ENCODE measurements around the gene APOL1.
"Not testable (repeated sequence)": the region's sequence is repeated elsewhere in the genome, so short reads cannot be mapped to it uniquely, and the experiment has no call there.

Gene APOL1

GRCh38 chr22:36252754-36253522, at the start of gene APOL1:
Gene APOL1 (plus strand): TSS chr22:36253133. CDS start chr22:36254956, 1,823 bp downstream.
- no peak for DNase-seq (ENCODE audit: low read depth)

GRCh38 chr22:36203441-36203840, 49.5 kb upstream of the APOL1 start:
- DNase-seq (ENCODE audit: low read depth) = not testable (repeated sequence)

DNA sequence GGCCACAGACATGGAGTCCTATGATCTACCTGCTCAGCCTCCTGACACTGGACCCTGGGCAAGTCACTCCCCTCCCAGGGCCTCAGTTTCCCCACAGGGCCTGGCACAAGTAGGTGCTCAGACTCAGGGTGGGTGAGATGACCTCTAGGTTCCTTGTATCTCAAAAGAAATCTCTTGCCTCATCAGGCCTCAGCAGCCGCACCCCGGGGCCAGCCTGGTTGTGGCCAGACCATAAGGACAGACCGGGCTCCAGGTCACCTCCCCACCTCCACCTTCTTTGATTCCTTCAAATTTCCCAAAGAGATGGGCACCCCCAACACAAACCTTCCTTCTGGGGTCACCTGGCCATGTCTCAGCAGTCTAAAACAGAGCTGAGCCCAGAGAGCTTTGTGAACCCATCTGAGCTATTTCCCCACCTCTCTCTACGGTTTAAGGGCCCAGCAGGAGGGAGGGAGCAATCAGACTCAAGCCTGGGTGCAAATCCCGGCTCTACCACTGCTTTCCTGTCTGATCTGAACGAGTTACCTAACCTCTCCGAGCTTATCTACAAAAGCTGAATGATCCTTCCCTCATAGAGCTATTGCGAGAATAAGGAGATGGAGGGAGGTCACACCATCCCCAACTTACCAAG, 48.8 kb upstream of the APOL1 start:
- DNase-seq (ENCODE audit: low read depth) = no peak

DNA sequence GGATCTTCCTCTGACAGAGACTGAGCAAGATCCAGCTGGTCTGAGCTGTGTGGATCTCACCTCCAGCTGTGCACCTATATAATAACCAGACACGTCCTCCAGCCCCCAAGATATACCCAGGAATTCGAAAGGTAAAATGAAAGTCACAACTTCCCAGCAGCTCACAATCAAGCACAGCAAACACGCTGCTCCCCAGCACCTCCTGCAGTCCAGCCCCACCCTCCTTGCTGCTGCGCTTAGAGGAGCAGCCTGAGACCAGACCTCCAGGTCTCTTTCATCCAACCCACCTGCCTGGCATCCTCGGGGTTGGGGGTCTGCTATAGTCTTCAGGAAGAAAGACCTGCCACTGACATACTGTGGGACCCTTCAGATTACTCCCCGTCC, 48.3 kb upstream of the APOL1 start:
- DNase-seq (ENCODE audit: low read depth) = no peak

DNA sequence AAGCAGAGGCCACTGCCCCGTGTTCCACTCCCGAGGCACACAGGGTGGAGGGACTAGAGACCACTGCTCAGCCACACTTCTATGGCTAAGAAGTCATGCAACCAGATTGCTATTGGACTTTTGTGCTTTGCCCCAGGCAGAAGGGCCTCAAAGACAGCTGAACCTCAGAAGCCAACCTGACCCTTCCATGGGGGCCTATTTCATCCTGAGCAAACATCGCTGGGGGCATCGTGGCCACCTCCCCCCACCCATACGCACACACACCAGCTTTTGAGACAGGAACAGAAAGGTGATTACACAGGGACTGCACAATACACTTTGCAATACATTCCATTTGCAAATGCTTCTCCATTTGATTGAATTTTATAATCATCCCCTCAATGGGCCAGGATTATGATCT, 47.4 kb upstream of the APOL1 start:
- DNase-seq (ENCODE audit: low read depth) = not testable (repeated sequence)

GRCh38 chr22:36206255-36206654, 46.7 kb upstream of the APOL1 start:
- no peak for DNase-seq (ENCODE audit: low read depth)

GRCh38 chr22:36208162-36208765, 44.7 kb upstream of the APOL1 start:
- no peak for DNase-seq (ENCODE audit: low read depth)

- DNase-seq (ENCODE audit: low read depth) = no peak
Observed at GRCh38 chr22:36208914-36209313, 44.0 kb upstream of the APOL1 start.

DNA sequence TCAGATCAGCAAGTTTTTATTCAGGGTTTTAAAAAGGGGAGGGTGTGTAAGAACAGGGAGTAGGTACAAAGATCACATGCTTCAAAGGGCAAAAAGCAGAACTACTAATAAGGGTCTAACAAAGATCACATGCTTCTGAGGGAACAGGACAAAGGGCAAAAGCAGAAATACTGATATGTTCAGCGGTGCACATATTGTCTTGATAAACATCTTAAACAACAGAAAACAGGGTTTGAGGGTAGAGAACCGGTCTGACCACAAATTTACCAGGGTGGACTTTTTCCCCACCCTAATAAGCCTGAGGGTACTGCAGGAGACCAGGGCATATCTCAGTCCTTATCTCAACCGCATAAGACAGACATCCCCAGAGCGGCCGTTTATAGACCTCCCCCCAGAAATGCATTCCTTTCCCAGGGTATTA, 43.4 kb upstream of the APOL1 start:
- DNase-seq (ENCODE audit: low read depth) = not testable (repeated sequence)

- DNase-seq (ENCODE audit: low read depth) = no peak
Observed at GRCh38 chr22:36210224-36210623, 42.7 kb upstream of the APOL1 start.

- DNase-seq (ENCODE audit: low read depth) = no peak
Observed at GRCh38 chr22:36211237-36211861, 41.6 kb upstream of the APOL1 start.

- no peak for DNase-seq (ENCODE audit: low read depth)
Observed at GRCh38 chr22:36212901-36213300, 40.0 kb upstream of the APOL1 start.

GRCh38 chr22:36213586-36213985, 39.3 kb upstream of the APOL1 start:
- DNase-seq (ENCODE audit: low read depth) = no peak

- no peak for DNase-seq (ENCODE audit: low read depth)
Observed at GRCh38 chr22:36215981-36216380, 37.0 kb upstream of the APOL1 start.

DNA sequence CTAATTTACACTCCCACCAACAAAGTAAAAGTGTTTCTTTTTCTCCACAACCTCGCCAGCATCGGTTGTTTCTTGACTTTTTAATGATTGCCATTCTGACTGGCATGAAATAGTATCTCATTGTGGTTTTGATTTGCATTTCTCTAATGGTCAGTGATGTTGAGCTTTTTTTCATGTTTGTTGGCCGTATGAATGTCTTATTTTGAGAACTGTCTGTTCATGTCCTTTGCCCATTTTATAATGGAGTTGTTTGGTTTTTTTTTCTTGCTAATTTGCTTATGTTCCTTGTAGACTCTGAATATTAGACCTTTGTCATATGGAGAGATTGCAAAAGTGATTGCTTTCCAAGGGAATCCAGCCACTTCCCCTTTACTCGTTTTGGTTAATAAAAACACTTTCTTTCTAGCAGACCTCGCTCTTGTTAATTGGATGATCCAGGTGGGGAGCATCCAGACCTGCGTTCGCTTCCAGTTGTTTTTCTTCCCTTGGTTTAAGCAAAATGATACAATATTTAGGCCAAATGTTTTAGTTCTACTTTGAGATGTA, 34.2 kb upstream of the APOL1 start:
- no peak for DNase-seq (ENCODE audit: low read depth)

DNA sequence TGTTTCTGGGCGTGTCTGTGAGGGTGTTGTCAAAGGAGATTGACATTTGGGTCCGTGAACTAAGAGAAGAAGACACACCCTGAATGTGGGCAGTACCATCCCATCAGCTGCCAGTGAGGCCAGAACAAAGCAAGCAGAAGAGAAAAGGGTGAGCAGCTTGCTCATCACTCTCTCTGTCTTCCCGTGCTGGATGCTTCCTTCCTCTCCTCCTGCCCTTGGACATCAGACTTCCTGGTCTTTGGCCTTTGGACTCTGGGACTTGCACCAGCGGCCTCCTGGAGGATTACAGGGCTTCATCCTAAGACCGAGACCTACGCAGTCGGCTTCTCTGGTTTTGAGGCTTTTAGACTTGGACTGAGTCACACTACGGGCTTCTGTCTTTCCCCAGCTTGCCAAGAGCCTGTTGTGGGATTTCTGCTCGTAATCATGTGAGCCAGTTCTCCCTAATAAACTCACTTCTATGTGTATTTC, 32.4 kb upstream of the APOL1 start:
- no peak for DNase-seq (ENCODE audit: low read depth)

GRCh38 chr22:36221799-36222751, 30.9 kb upstream of the APOL1 start:
- DNase-seq (ENCODE audit: low read depth) = no peak

- no peak for DNase-seq (ENCODE audit: low read depth)
Observed at GRCh38 chr22:36222887-36223450, 30.0 kb upstream of the APOL1 start.

DNA sequence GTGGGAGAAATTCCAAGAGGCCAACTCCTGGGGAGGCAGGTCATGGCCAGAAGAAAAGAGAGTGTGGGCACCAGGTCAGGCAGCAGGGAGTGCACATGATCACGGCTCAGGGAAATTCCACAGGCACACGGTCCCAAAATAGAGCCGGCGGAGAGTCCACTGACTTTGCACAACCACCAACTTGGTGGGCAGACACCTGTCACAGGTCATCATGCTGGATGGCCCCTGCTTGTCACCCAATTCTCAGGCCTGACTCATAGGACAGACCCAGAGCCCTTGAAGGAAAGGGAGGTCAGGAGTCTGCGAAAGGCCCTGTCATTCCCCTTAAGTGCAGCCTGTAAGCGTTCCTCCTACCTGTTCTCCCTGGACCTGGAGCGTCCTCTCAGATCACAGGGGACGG, 29.4 kb upstream of the APOL1 start:
- DNase-seq (ENCODE audit: low read depth) = no peak

DNA sequence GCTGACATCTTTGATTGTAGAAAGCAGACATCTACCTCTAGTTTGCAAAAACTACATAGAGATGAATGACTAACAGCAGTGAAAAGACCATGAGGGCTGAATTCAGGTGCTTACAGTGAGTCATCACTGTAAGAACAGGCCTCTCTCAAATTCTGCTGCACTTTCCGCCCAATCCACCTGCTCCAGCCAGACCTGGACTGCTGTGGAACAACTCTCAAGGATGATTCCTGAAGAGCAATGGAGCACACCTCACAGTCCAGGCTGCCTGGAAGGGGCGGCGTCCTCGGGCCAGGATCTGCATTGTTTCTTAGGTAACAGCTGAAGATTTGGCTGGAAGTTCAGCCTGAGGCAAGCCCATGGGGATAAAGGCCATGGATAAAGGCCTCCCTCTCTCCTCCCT, 28.7 kb upstream of the APOL1 start:
- no peak for DNase-seq (ENCODE audit: low read depth)
